SK-N-SH treated with all-trans-retinoic acid at 6 μM for 48 hours (cell line): ENCODE data around the gene BCAT1.

Experiments used
- BACH2 ChIP-seq: fragments of 250-450 bp; sonication (Bioruptor Pico); IDR thresholded peaks from 2 replicates; pipeline ENCODE4 v1.9.0; 2021; ENCODE audit warnings: mild to moderate bottlenecking, borderline replicate concordance
- CREB5 ChIP-seq: fragments of 250-450 bp; sonication (Bioruptor Pico); IDR thresholded peaks from 2 replicates; pipeline ENCODE4 v1.5.1; 2020; ENCODE audit warnings: low read depth, mild to moderate bottlenecking, moderate library complexity
- ISL1 ChIP-seq: fragments of 250-450 bp; sonication (Bioruptor Pico); IDR thresholded peaks from 2 replicates; pipeline ENCODE4 v2.1.2; 2022; ENCODE audit warnings: mild to moderate bottlenecking, moderate library complexity
- OSR1 ChIP-seq: fragments of 250-450 bp; sonication (Bioruptor Pico); IDR thresholded peaks from 2 replicates; pipeline ENCODE4 v1.8.0; 2022; ENCODE audit warnings: moderate library complexity, mild to moderate bottlenecking, inconsistent platforms
- PATZ1 ChIP-seq: fragments of 250-450 bp; sonication (Bioruptor Pico); IDR thresholded peaks from 2 replicates; pipeline ENCODE4 v1.8.0; 2020; ENCODE audit warnings: mild to moderate bottlenecking, moderate library complexity, borderline replicate concordance
- POU6F1 ChIP-seq: fragments of 250-450 bp; sonication (Bioruptor Pico); IDR thresholded peaks from 2 replicates; pipeline ENCODE4 v1.8.0; 2021; ENCODE audit warnings: low read depth, mild to moderate bottlenecking, moderate library complexity, borderline replicate concordance
- RARB ChIP-seq: fragments of 250-450 bp; sonication (Bioruptor Pico); IDR thresholded peaks from 2 replicates; pipeline ENCODE4 v1.8.0; 2021; ENCODE audit warnings: mild to moderate bottlenecking, moderate library complexity
- TCF4 ChIP-seq: fragments of 250-450 bp; sonication (Bioruptor Pico); IDR thresholded peaks from 2 replicates; pipeline ENCODE4 v1.8.0; 2021; ENCODE audit warnings: mild to moderate bottlenecking, moderate library complexity, borderline replicate concordance
- TOX ChIP-seq: fragments of 250-450 bp; sonication (Bioruptor Pico); IDR thresholded peaks from 2 replicates; pipeline ENCODE4 v1.8.0; 2021; ENCODE audit warnings: mild to moderate bottlenecking, moderate library complexity, borderline replicate concordance
- TSHZ2 ChIP-seq: fragments of 250-450 bp; sonication (Bioruptor Pico); IDR thresholded peaks from 2 replicates; pipeline ENCODE4 v1.5.0; 2020; ENCODE audit warnings: mild to moderate bottlenecking, moderate library complexity
- ZFP3 ChIP-seq: fragments of 250-450 bp; sonication (Bioruptor Pico); IDR thresholded peaks from 2 replicates; pipeline ENCODE4 v1.5.0; 2020; ENCODE audit warnings: mild to moderate bottlenecking, moderate library complexity
- ZFP30 ChIP-seq: fragments of 450-650 bp; formaldehyde crosslinking; IDR thresholded peaks from 2 replicates; pipeline ENCODE4 v1.5.0; 2022; ENCODE audit warnings: mild to moderate bottlenecking, moderate library complexity
- ZNF565 ChIP-seq: fragments of 450-650 bp; formaldehyde crosslinking; conservative IDR thresholded peaks from 2 replicates; pipeline ENCODE4 v1.5.0; 2020; ENCODE audit warnings: low read depth, mild to moderate bottlenecking, moderate library complexity
- ZNF8 ChIP-seq: fragments of 450-650 bp; formaldehyde crosslinking; IDR thresholded peaks from 2 replicates; pipeline ENCODE4 v1.5.0; 2020; ENCODE audit warnings: mild to moderate bottlenecking, moderate library complexity

- TF ChIP-seq ZNF8 (CRISPR knock-in tag) (no peak), TOX (CRISPR knock-in tag) (no peak), CREB5 (CRISPR knock-in tag) (no peak), ZNF565 (CRISPR knock-in tag) (no peak), BACH2 (CRISPR knock-in tag) (no peak), ZFP30 (CRISPR knock-in tag) (no peak), POU6F1 (CRISPR knock-in tag) (no peak), TSHZ2 (CRISPR knock-in tag) (no peak), PATZ1 (CRISPR knock-in tag) (no peak), OSR1 (CRISPR knock-in tag) (no peak), ZFP3 (CRISPR knock-in tag) (no peak), RARB (CRISPR knock-in tag) (no peak), TCF4 (no peak), ISL1 (CRISPR knock-in tag) (no peak)
These were observed 4.3 kb downstream of the BCAT1 start for GRCh38 chr12:24944601-24944975.
